Gastroesophageal sphincter (tissue), 4 donors: ENCODE measurements around the gene AIG1. TPM values are rescaled to one million over a fixed set of nuclear protein-coding genes. Genes with fewer than 3 reads are reported as not detected.

Experiments used
- ATAC-seq: fragments of 150-250 bp; one replicate; pipeline ENCODE4 v1.9.1; 2016; ENCODE audit warnings: mild to moderate bottlenecking, moderate library complexity
- H3K27ac ChIP-seq, 4 donors: fragments of 200-600 bp; sonication (generic) in 3 of 4; 1 replicate in 3 of 4; 2 replicates in 1 of 4; pipeline ENCODE4 v1.5.1; 2016 to 2019
- H3K27me3 ChIP-seq: fragments of 200-600 bp; sonication (generic); one replicate; pipeline ENCODE4 v1.5.1; 2019
- H3K36me3 ChIP-seq, 2 donors: fragments of 200-600 bp; sonication (generic); one replicate each; pipeline ENCODE4 v1.5.1; 2019; ENCODE audit warnings: control low read depth in 1 of 2
- H3K4me1 ChIP-seq, 3 donors: fragments of 200-600 bp; sonication (generic); 1 replicate in 2 of 3; 2 replicates in 1 of 3; pipeline ENCODE4 v1.5.1; 2016 to 2019; ENCODE audit warnings: control low read depth in 2 of 3
- H3K4me3 ChIP-seq, 2 donors: fragments of 200-600 bp; sonication (generic); one replicate each; pipeline ENCODE4 v1.5.1; 2019; ENCODE audit warnings: mild to moderate bottlenecking in 1 of 2, moderate library complexity in 1 of 2
- H3K9me3 ChIP-seq, 3 donors: fragments of 200-600 bp; sonication (generic); one replicate each; pipeline ENCODE4 v1.5.1; 2017 to 2019; ENCODE audit warnings: control low read depth in 2 of 3
- EP300 ChIP-seq: sonication (generic); formaldehyde crosslinking; IDR thresholded peaks from one replicate; pipeline ENCODE4 v1.6.1; 2017; ENCODE audit warnings: antibody characterized with exemption, mild to moderate bottlenecking
- POLR2A ChIP-seq, 2 donors: fragments of 450-650 bp; IDR thresholded peaks; one replicate each; pipeline ENCODE4 v1.6.1; 2017; ENCODE audit warnings: antibody characterized with exemption in 2 of 2, mild to moderate bottlenecking in 2 of 2, moderate library complexity in 1 of 2
- POLR2AphosphoS5 ChIP-seq: sonication (generic); formaldehyde crosslinking; IDR thresholded peaks from one replicate; pipeline ENCODE4 v1.6.1; 2017; ENCODE audit warnings: antibody characterized with exemption
- WGBS, 2 donors: methylation state at CpG; one replicate each; pipeline ENCODE4 v1.1.5; 2018; ENCODE audit warnings: low coverage in 1 of 2; 5-methylcytosine and 5-hydroxymethylcytosine counted together
- total RNA-seq, 4 donors: library from RNA; depleted of rRNA; stranded (reverse); fragments of >200 nt; gene quantifications; one replicate each; pipeline ENCODE4 v1.1.0, GENCODE V29; 2016
- TF ChIP-seq, protein P1 (sequence below), 4 experiments: fragments of 200-600 bp in 2 of 4; fragments of 450-650 bp in 2 of 4; sonication (generic) in 1 of 4; IDR thresholded peaks; one replicate each; pipeline ENCODE4 v1.5.1; 2017 to 2019; ENCODE audit warnings: antibody characterized with exemption in 4 of 4, mild to moderate bottlenecking in 2 of 4, moderate library complexity in 2 of 4

Gene AIG1
- total RNA-seq, 4 donors from 2014 or later, result 24.0 to 42.0 (median 31.5) TPM

DNA sequence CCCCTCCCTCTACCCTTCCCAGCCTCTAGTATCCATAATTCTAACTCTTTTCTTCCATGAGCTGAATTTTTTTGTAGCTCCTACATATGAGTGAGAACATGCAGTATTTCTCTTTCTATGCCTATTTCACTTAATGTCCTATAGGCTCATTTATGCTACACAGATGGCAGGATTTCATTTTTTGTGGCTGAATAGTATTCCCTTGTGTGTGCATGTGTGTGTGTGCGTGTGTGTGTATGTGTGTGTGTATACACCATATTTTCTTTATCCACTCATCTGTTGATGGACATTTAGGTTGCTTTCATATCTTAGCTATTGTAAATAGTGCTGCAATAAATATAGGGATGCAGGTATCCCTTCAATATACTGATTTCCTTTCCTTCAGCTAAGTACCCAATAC, 288.8 kb downstream of the AIG1 start:
- Histone ChIP-seq H3K4me3 (no peak overlapping the region), H3K27ac (no peak overlapping the region), H3K9me3 (peaks cover 0 to 14% (median 0%) of the 10 kb centered on the region in 3 donors), H3K4me1 (no peaks in the 10 kb centered on the region), H3K36me3 (no peaks in the 10 kb centered on the region), H3K27me3 (no peaks in the 10 kb centered on the region)
- WGBS, 2 donors, result 91 to 100% methylated on average over 1 of the region's 1 CpG
- ATAC-seq, result no peak
- TF ChIP-seq, protein P1, sequence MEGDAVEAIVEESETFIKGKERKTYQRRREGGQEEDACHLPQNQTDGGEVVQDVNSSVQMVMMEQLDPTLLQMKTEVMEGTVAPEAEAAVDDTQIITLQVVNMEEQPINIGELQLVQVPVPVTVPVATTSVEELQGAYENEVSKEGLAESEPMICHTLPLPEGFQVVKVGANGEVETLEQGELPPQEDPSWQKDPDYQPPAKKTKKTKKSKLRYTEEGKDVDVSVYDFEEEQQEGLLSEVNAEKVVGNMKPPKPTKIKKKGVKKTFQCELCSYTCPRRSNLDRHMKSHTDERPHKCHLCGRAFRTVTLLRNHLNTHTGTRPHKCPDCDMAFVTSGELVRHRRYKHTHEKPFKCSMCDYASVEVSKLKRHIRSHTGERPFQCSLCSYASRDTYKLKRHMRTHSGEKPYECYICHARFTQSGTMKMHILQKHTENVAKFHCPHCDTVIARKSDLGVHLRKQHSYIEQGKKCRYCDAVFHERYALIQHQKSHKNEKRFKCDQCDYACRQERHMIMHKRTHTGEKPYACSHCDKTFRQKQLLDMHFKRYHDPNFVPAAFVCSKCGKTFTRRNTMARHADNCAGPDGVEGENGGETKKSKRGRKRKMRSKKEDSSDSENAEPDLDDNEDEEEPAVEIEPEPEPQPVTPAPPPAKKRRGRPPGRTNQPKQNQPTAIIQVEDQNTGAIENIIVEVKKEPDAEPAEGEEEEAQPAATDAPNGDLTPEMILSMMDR (IDR thresholded peaks at IDR 0.05), result no peak
- no peak for TF ChIP-seq POLR2AphosphoS5
- TF ChIP-seq POLR2A (IDR thresholded peaks at IDR 0.05), result no peak
- no peak for TF ChIP-seq EP300

DNA sequence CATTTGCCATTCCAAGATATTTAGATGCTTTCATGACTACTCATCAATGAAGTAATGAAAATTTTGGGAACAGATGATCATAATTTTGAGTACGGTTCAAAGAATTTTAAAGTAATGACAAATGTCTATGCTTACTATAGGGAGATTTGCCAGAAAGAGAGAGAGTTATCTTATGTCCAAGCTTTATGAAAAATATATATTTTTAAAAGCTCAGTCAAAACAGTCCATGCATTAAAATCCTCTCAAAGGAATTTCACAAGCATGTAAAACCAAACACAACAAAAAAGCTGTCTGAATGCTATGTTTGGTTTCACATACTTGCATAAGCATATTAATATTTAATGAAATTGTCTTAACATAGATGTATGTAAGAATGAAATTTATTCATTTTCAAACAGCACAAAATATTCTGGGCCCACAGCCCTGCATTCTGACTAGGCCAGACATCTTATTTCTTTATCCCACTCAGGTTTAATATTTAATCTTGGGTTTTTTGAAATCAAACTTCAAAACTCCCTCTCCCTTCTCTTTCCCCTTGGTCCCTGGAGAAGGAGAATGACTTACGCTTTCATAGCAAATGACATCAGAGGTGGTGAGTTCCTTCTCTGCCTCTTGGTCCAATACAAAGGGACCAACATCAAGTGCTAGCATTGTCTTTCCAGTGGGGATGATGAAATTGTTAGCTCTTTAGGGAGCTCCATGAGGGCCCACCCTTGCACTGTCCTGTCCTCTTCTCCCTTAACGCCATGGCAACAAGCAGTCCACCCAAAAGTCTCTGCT, 295.6 kb downstream of the AIG1 start:
- Histone ChIP-seq H3K9me3 (peaks cover 0 to 22% (median 0%) of the 10 kb centered on the region in 3 donors), H3K27me3 (no peaks in the 10 kb centered on the region), H3K4me3 (no peak overlapping the region), H3K27ac (no peak overlapping the region), H3K36me3 (peaks cover 0 to 6% of the 10 kb centered on the region in 2 donors), H3K4me1 (no peaks in the 10 kb centered on the region)
- no peak for TF ChIP-seq POLR2AphosphoS5
- TF ChIP-seq, protein P1 (IDR thresholded peaks at IDR 0.05), result no peak
- no peak for TF ChIP-seq EP300
- TF ChIP-seq POLR2A (IDR thresholded peaks at IDR 0.05), result no peak
- no peak for ATAC-seq
- 50 to 67% methylated on average over 2 to 3 of the region's 3 CpGs for WGBS, 2 donors

DNA sequence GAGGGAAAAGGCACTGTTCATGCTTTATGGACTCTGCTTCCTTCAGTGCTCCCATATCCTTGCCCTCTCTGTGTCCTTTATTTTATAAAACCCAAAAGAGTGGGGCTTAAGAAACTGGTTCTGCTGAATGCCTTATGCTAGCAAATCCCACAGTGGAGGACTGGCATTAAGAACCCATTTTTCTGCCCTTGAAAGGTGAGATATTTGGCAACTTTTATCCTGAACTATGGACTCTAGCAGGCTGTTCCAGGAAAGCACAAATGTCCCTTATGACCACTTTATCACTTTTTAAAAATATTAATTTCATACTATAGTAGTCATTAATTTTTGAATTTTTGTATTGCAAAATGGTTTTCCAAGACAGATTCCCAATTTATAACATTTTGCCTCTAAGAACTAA, 296.5 kb downstream of the AIG1 start:
- TF ChIP-seq, protein P1 (IDR thresholded peaks at IDR 0.05), result no peak
- TF ChIP-seq EP300 (no peak), POLR2A (IDR thresholded peaks at IDR 0.05) (no peak), POLR2AphosphoS5 (no peak)
- Histone ChIP-seq H3K9me3 (peaks cover 0 to 22% (median 0%) of the 10 kb centered on the region in 3 donors), H3K36me3 (peaks cover 0 to 6% of the 10 kb centered on the region in 2 donors), H3K4me3 (no peak overlapping the region), H3K4me1 (peaks cover 0 to 4% (median 0%) of the 10 kb centered on the region in 3 donors), H3K27ac (no peak overlapping the region), H3K27me3 (no peaks in the 10 kb centered on the region)
- no peak for ATAC-seq

DNA sequence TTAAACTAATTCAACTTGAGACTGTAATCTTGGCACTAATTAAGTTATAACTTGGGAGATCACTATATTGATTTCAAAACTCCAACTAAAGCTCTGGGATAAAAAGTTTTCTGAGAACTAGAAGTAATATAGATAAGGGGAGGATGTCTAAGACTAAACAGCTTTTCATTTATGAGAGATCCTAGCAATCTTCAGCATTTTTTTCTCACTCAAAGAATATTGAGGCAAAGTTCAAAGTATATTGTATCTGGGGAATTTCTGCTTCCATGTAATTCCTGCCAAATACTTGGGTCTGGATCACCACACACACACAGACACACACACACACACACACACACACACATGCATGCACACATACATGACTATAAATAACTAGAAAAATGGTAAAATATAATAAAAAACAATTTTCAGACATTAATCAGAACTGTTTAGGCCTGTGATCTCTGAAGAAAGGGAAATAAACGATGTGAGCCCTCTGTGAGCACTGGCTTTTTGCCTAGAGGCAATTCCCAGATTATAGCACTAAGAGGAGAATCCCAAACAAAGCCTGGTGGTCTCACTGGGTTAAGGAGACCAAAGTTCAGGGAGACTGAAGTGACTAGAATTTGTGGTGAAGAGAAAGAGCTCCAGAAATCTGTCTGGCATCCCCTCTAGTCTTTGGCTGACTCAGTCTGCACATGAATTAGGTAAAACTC, 297.0 kb downstream of the AIG1 start:
- peaks cover 0 to 19% (median 0%) of the 10 kb centered on the region in 3 donors for H3K9me3 ChIP-seq
- H3K27me3 ChIP-seq, result no peaks in the 10 kb centered on the region
- H3K27ac ChIP-seq, result no peak overlapping the region
- peaks cover 0 to 6% of the 10 kb centered on the region in 2 donors for H3K36me3 ChIP-seq
- 36 to 38% methylated on average over 1 of the region's 1 CpG for WGBS, 2 donors
- TF ChIP-seq EP300 (no peak), POLR2AphosphoS5 (no peak), POLR2A (IDR thresholded peaks at IDR 0.05) (no peak)
- TF ChIP-seq, protein P1 (IDR thresholded peaks at IDR 0.05), result no peak
- peaks cover 0 to 4% (median 0%) of the 10 kb centered on the region in 3 donors for H3K4me1 ChIP-seq
- H3K4me3 ChIP-seq, result no peak overlapping the region
- no peak for ATAC-seq
